Activated CD8-positive, alpha-beta T cell treated with anti-CD3 and anti-CD28 coated beads for 36 hours (primary cell): ENCODE measurements around the gene NOP56. TPM values are rescaled to one million over a fixed set of nuclear protein-coding genes. Genes with fewer than 3 reads are reported as not detected.

Source experiments
- ATAC-seq: fragments of 200-7000 bp; cut with Tn5 transposase; one replicate; pipeline ENCODE4 v1.10.0; 2021; ENCODE audit warnings: mild to moderate bottlenecking, moderate library complexity
- CTCF ChIA-PET: fragments of 350-600 bp; sonication (Branson Sonifier 250); formaldehyde crosslinking; loops from one replicate; lab custom pipeline; 2021; ENCODE audit warnings: antibody characterized with exemption; lab: Charles Lee
- POLR2A ChIA-PET: fragments of 350-600 bp; sonication (Branson Sonifier 250); formaldehyde crosslinking; loops from one replicate; lab custom pipeline; 2021; ENCODE audit warnings: antibody characterized with exemption; lab: Charles Lee
- DNase-seq: peaks from one replicate; pipeline ENCODE4 v3.0.0-alpha.2; 2020
- H3K27ac Mint-ChIP-seq: one replicate; pipeline ENCODE4 v1.8.0; 2021; ENCODE audit warnings: mild to moderate bottlenecking, mixed read lengths
- H3K27me3 Mint-ChIP-seq: one replicate; pipeline ENCODE4 v1.8.0; 2021; ENCODE audit warnings: mixed read lengths
- H3K36me3 Mint-ChIP-seq: one replicate; pipeline ENCODE4 v1.8.0; 2021; ENCODE audit warnings: low read depth, mixed read lengths
- H3K4me1 Mint-ChIP-seq: one replicate; pipeline ENCODE4 v1.8.0; 2021; ENCODE audit warnings: low read depth, mixed read lengths
- H3K4me3 Mint-ChIP-seq: one replicate; pipeline ENCODE4 v1.8.0; 2021; ENCODE audit warnings: mild to moderate bottlenecking, moderate library complexity, mixed read lengths
- H3K9me3 Mint-ChIP-seq: one replicate; pipeline ENCODE4 v1.8.0; 2021; ENCODE audit warnings: mixed read lengths
- CTCF ChIP-seq: fragments of 200-600 bp; IDR thresholded peaks from one replicate; pipeline ENCODE4 v1.8.0; 2022; ENCODE audit warnings: antibody characterized with exemption, mild to moderate bottlenecking
- intact Hi-C: fragments of 100-400 bp; cut with micrococcal nuclease; formaldehyde crosslinking; loops from one replicate; pipeline ENCODE4 v1.10.0; 2022
- total RNA-seq, 2 experiments: library from RNA; stranded (reverse); gene quantifications; one replicate each; pipeline ENCODE4 v1.2.3, GENCODE V29; 2021

The NOP56 gene
- total RNA-seq, result 100 to 1,000 TPM; 587 to 596 TPM

GRCh38 chr20:2651772-2652723 is at the start of gene NOP56:
NOP56 (plus strand) TSS chr20:2652632; CDS start chr20:2652661, 29 bp downstream.
- H3K27ac Mint-ChIP-seq, result peak within 1 kb of the TSS; percentile 90
- no peaks in the 10 kb centered on the region for H3K9me3 Mint-ChIP-seq
- intact Hi-C loops, result no loop called here
- H3K4me3 Mint-ChIP-seq, result peak within 1 kb of the TSS; percentile 89
- DNase-seq (peak; percentile 93), ATAC-seq (peak; percentile 91)
- no peak for TF ChIP-seq CTCF
- peaks cover 40% of the 10 kb centered on the region for H3K4me1 Mint-ChIP-seq
- ChIA-PET CTCF (interaction anchor here (1.2 to 9.3 kb wide), 2 partner anchors 130 to 182 kb away, joined by 5 to 103 read pairs; partner anchors contain the start of gene SNRPB), POLR2A (interaction anchor here (0.8 to 9.2 kb wide), 27 partner anchors 8 to 976 kb away, joined by 3 to 156 read pairs (median 3); partner anchors contain the start of genes FASTKD5, IDH3B, PCED1A and SNRPB)
- peaks cover 44% of the 10 kb centered on the region for H3K36me3 Mint-ChIP-seq
- no peaks in the 10 kb centered on the region for H3K27me3 Mint-ChIP-seq

GRCh38 chr20:2602746-2603145 is 49.7 kb upstream of the NOP56 start:
- TF ChIP-seq CTCF, result no peak
- H3K4me3 Mint-ChIP-seq, result no peak overlapping the region
- ATAC-seq (no peak), DNase-seq (no peak)
- POLR2A ChIA-PET, result no interaction called here
- peaks cover 2% of the 10 kb centered on the region for H3K27me3 Mint-ChIP-seq
- no peak overlapping the region for H3K27ac Mint-ChIP-seq
- no peaks in the 10 kb centered on the region for H3K36me3 Mint-ChIP-seq
- CTCF ChIA-PET, result no interaction called here
- intact Hi-C loops, result no loop called here
- no peaks in the 10 kb centered on the region for H3K4me1 Mint-ChIP-seq
- peaks cover 5% of the 10 kb centered on the region for H3K9me3 Mint-ChIP-seq

- ATAC-seq (no peak), DNase-seq (no peak)
- Mint-ChIP-seq H3K4me3 (no peak overlapping the region), H3K27ac (no peak overlapping the region), H3K9me3 (peaks cover 5% of the 10 kb centered on the region), H3K4me1 (no peaks in the 10 kb centered on the region), H3K36me3 (no peaks in the 10 kb centered on the region), H3K27me3 (peaks cover 2% of the 10 kb centered on the region)
- ChIA-PET POLR2A (no interaction called here), CTCF (no interaction called here)
- intact Hi-C loops, result no loop called here
- TF ChIP-seq CTCF, result no peak
Measured at GRCh38 chr20:2603816-2604505, 48.5 kb upstream of the NOP56 start.

GRCh38 chr20:2604506-2604835 is 48.0 kb upstream of the NOP56 start:
- CTCF ChIA-PET, result no interaction called here
- intact Hi-C loops, result no loop called here
- ATAC-seq (no peak), DNase-seq (no peak)
- Mint-ChIP-seq H3K9me3 (peaks cover 5% of the 10 kb centered on the region), H3K36me3 (no peaks in the 10 kb centered on the region), H3K27me3 (peaks cover 4% of the 10 kb centered on the region), H3K4me3 (no peak overlapping the region), H3K27ac (no peak overlapping the region), H3K4me1 (no peaks in the 10 kb centered on the region)
- POLR2A ChIA-PET, result no interaction called here
- no peak for TF ChIP-seq CTCF
